Measurements from ENCODE around the gene DRAXIN.

The DRAXIN gene

GRCh38 chr1:11720525-11720924, 29.0 kb downstream of the DRAXIN start:
- Histone ChIP-seq H3K4me3 (ENCODE audit: low read depth, low read length) (no peak overlapping the region), H3K36me3 (ENCODE audit: control insufficient read depth, insufficient read depth, low read length) (no peaks in the 10 kb centered on the region), H2AFZ (no peak overlapping the region), H3K9me3 (ENCODE audit: control insufficient read depth, low read length) (no peaks in the 10 kb centered on the region), H3K9ac (no peak overlapping the region), H3K4me2 (ENCODE audit: low read length) (no peak overlapping the region), H3K27ac (no peak overlapping the region), H3K79me2 (no peaks in the 10 kb centered on the region), H3K27me3 (ENCODE audit: control insufficient read depth, insufficient read depth, low read length) (no peaks in the 10 kb centered on the region), H3K4me1 (no peaks in the 10 kb centered on the region)
- no peak for TF ChIP-seq CTCF (IDR thresholded peaks at IDR 0.05)

DNA sequence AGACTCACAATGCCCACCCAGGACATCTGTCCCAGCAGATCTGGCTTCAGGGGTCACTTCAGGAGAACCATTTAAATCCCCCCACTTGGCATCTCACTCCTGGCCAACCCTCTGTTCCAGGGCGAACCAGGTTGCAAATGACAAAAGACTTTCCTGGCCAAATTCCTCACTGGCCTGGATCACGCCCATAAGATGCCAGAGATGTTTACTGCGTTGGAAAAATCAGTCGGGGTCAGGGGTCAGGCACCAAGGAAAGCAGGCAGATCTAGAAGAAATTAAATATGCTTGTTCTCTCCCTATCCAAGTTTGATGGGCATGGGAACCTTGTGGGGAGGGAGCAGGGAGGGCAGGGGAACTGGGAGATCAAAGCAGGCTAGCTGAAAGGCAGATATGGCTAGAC, 29.8 kb downstream of the DRAXIN start:
- no peak overlapping the region for H3K27ac ChIP-seq
- H3K9me3 ChIP-seq (ENCODE audit: control insufficient read depth, low read length), result no peaks in the 10 kb centered on the region
- H3K4me2 ChIP-seq (ENCODE audit: low read length), result no peak overlapping the region
- H3K4me3 ChIP-seq (ENCODE audit: low read depth, low read length), result no peak overlapping the region
- no peaks in the 10 kb centered on the region for H3K79me2 ChIP-seq
- TF ChIP-seq CTCF (IDR thresholded peaks at IDR 0.05), result no peak
- no peak overlapping the region for H3K9ac ChIP-seq
- H3K27me3 ChIP-seq (ENCODE audit: control insufficient read depth, insufficient read depth, low read length), result no peaks in the 10 kb centered on the region
- H3K36me3 ChIP-seq (ENCODE audit: control insufficient read depth, insufficient read depth, low read length), result no peaks in the 10 kb centered on the region
- H2AFZ ChIP-seq, result no peak overlapping the region
- H3K4me1 ChIP-seq, result no peaks in the 10 kb centered on the region

- H3K9ac ChIP-seq, result no peak overlapping the region
- H3K27ac ChIP-seq, result no peak overlapping the region
- H3K27me3 ChIP-seq (ENCODE audit: control insufficient read depth, insufficient read depth, low read length), result no peaks in the 10 kb centered on the region
- no peaks in the 10 kb centered on the region for H3K36me3 ChIP-seq (ENCODE audit: control insufficient read depth, insufficient read depth, low read length)
- no peaks in the 10 kb centered on the region for H3K9me3 ChIP-seq (ENCODE audit: control insufficient read depth, low read length)
- H3K4me3 ChIP-seq (ENCODE audit: low read depth, low read length), result no peak overlapping the region
- H2AFZ ChIP-seq, result no peak overlapping the region
- no peak for TF ChIP-seq CTCF (IDR thresholded peaks at IDR 0.05)
- H3K4me1 ChIP-seq, result no peaks in the 10 kb centered on the region
- H3K4me2 ChIP-seq (ENCODE audit: low read length), result no peak overlapping the region
- no peaks in the 10 kb centered on the region for H3K79me2 ChIP-seq
These were observed 31.0 kb downstream of the DRAXIN start for GRCh38 chr1:11722538-11722937.

- no peaks in the 10 kb centered on the region for H3K79me2 ChIP-seq
These were observed 34.1 kb downstream of the DRAXIN start for GRCh38 chr1:11725616-11726015.

More at GRCh38 chr1:11725616-11726015, 34.1 kb downstream of the DRAXIN start:
- Histone ChIP-seq H3K27ac (no peak overlapping the region), H3K27me3 (ENCODE audit: control insufficient read depth, insufficient read depth, low read length) (no peaks in the 10 kb centered on the region), H3K4me1 (no peaks in the 10 kb centered on the region), H3K9ac (no peak overlapping the region), H2AFZ (no peak overlapping the region), H3K36me3 (ENCODE audit: control insufficient read depth, insufficient read depth, low read length) (no peaks in the 10 kb centered on the region), H3K4me3 (ENCODE audit: low read depth, low read length) (no peak overlapping the region), H3K4me2 (ENCODE audit: low read length) (no peak overlapping the region), H3K9me3 (ENCODE audit: control insufficient read depth, low read length) (no peaks in the 10 kb centered on the region)
- no peak for TF ChIP-seq CTCF (IDR thresholded peaks at IDR 0.05)
